ENCODE data around the gene CYRIA.

DNA sequence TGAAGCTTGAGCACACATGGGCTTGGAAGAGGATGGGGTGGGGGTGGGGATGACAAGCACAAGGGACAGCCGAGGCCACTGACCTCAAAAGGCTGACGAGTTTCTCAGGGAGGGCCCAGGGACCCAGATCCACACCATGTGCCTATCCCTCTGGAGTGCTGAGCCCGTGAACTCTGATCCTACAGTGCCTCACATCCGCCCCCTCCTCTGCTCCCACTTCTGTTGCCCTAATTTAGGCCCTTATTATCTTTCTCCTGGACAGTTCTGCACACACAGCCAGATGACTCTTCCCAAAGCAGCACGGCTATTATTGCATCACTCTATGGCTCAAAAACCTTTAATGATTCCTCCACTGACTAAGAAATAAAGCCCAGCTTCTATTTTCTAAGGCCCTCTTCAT is 24.8 kb downstream of the CYRIA start:
- TF ChIP-seq, protein P1, sequence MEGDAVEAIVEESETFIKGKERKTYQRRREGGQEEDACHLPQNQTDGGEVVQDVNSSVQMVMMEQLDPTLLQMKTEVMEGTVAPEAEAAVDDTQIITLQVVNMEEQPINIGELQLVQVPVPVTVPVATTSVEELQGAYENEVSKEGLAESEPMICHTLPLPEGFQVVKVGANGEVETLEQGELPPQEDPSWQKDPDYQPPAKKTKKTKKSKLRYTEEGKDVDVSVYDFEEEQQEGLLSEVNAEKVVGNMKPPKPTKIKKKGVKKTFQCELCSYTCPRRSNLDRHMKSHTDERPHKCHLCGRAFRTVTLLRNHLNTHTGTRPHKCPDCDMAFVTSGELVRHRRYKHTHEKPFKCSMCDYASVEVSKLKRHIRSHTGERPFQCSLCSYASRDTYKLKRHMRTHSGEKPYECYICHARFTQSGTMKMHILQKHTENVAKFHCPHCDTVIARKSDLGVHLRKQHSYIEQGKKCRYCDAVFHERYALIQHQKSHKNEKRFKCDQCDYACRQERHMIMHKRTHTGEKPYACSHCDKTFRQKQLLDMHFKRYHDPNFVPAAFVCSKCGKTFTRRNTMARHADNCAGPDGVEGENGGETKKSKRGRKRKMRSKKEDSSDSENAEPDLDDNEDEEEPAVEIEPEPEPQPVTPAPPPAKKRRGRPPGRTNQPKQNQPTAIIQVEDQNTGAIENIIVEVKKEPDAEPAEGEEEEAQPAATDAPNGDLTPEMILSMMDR (IDR thresholded peaks at IDR 0.05) = no peak
- TF ChIP-seq EP300 (IDR thresholded peaks at IDR 0.05) (no peak), POLR2AphosphoS5 (IDR thresholded peaks at IDR 0.05) (no peak), POLR2A (IDR thresholded peaks at IDR 0.05) (no peak)

Measured in stomach (tissue), 4 donors.